NCI-H748 (cell line): ENCODE measurements around the gene TJP2.

ENCODE experiments used
- DNase-seq: peaks from one replicate; lab custom pipeline; 2025; ENCODE audit not compliant: unreplicated experiment; lab: John Stamatoyannopoulos, UW

The TJP2 gene

GRCh38 chr9:69222970-69223369 is 48.9 kb downstream of the TJP2 start:
- DNase-seq: no peak

DNA sequence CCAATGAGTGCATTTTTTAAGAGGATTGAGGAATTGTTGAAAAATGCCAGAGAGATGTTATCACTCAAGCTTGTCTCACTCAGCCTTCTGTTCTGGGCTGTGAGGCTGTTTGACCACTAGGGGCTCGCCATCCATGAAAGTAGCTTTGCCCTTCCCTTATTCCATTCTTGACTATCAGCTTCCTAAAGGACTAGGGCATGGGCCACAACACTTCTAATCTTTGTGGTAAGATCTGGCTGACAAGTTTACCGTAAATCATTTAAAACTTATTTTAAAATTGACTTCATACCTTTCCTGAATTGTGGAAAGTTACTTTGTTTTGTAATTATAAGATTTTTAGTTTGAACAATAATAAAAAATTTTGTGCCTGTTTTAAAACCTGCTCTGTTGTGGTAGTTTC is 49.5 kb downstream of the TJP2 start:
- DNase-seq: peak; percentile 43

GRCh38 chr9:69229367-69229766 is 55.3 kb downstream of the TJP2 start:
- no peak for DNase-seq

- no peak for DNase-seq
Measured at GRCh38 chr9:69232135-69232534, 58.1 kb downstream of the TJP2 start.

GRCh38 chr9:69234683-69235082 is 60.6 kb downstream of the TJP2 start:
- DNase-seq: no peak

GRCh38 chr9:69236188-69236587 is 62.1 kb downstream of the TJP2 start:
- DNase-seq: no peak

GRCh38 chr9:69237702-69238295 is 63.7 kb downstream of the TJP2 start:
- DNase-seq: no peak

DNA sequence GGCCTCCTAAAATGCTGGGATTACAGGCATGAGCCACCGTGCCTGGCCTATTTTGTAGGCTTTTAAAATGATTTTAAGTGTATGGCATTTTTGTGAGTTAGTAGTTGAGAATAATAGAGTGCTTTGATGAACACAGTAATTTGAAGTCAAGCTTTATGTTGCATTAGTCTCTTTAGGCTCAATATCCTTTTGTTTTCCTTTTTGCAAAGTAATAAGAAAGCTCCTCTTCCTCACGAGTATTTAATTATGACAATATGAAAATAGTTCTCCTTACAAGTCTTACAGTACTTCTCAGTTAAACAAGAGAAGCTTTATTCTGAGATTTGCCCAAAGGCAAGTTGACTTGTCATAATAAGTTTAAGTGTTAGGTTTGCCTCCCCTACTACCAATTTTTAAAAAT is 69.0 kb downstream of the TJP2 start:
- DNase-seq: no peak

- DNase-seq: no peak
Measured at GRCh38 chr9:69246629-69247028, 72.6 kb downstream of the TJP2 start.

DNA sequence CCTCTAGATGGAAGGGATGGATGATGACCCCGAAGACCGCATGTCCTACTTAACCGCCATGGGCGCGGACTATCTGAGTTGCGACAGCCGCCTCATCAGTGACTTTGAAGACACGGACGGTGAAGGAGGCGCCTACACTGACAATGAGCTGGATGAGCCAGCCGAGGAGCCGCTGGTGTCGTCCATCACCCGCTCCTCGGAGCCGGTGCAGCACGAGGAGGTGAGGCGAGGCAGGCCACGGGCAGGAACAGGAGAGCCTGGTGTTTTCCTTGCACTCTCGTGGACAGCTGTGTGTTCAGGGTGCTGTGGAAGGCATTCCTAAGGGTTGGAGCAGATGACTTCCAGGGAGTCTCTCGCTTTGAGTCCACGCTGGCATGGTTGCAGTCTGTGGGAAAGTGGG is 73.9 kb downstream of the TJP2 start:
- no peak for DNase-seq

- no peak for DNase-seq
Measured at GRCh38 chr9:69249337-69249736, 75.3 kb downstream of the TJP2 start.

DNA sequence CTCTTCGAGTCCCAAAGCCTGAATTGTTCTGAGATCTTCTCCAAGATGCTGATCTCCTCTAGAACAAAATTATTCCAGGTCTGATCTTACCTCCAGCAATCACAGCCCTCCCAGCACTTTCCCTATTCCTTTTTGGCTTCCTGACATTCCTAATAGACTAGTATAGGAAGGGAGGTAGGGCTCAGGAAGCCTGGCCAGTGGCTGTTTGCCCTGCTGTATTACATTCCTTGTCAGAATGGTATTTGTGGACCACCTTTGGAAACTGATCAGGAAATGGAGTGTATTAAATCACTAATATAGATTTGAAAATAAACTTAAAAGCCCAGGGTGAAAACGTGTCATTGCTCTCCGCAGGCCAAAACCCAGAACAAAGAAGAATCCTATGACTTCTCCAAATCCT is 76.6 kb downstream of the TJP2 start:
- DNase-seq: no peak

DNA sequence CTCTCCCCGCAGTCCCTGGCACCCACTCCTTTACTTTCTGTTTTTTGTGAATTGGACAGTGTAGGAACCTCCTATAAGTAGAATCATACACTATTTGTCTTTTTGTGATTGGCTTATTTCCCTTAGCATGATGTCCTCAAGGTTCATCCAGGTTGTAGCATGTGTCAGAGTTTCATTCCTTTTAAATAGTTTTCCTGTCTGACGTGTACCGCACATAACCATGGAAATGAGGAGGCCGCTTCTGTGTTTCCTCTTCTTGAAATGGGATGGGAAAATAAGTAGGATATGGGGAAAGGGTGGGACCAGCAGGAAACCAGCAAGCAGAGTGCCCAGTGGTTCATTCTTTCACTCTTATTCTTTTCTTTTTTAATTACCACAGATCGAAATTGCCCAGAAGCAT is 78.4 kb downstream of the TJP2 start:
- DNase-seq: no peak

GRCh38 chr9:69253057-69253456 is 79.0 kb downstream of the TJP2 start:
- no peak for DNase-seq

- DNase-seq: no peak
Measured at GRCh38 chr9:69254223-69254622, 80.1 kb downstream of the TJP2 start.

DNA sequence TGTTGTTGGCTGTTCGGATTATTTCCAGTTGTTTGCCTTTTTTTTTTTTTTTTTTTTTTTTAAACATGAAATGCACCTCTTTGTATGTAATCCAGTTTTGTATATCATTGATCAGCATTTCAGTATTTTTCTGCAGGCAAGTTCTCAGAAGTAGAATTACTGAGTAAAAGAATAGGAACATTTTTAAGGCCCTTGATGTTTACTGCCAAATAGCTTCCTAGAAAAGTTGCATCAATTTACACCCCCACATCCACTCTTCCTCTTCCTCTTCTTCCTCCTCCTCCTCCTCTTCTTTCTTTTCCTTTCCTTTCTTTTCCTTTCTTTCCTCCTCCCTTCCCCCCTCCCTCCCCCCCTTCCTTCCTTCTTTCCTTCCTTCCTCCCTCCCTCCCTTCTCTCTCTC is 81.5 kb downstream of the TJP2 start:
- DNase-seq: no peak

GRCh38 chr9:69258551-69258950 is 84.5 kb downstream of the TJP2 start:
- DNase-seq: no peak

- DNase-seq: no peak
Measured at GRCh38 chr9:69260161-69260560, 86.1 kb downstream of the TJP2 start.

DNA sequence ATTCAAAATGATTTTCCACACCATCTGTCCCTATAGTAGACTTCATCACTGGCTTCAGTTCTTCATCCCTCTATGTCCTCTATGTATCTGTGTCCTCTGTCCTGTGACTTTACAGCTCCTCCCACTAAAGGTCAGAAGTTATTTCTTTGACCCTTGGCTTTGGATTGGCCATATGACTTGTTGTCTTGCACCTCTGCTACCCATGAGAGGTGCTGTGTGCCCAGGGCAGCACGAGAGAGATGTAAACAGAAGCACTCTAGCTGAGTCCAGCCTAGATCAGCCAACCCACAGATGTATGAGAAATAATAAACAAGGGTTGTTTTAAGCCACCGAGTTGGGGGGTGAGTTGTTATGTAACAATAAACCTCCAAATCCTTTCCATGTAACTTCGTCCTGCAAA is 87.6 kb downstream of the TJP2 start:
- no peak for DNase-seq

- no peak for DNase-seq
Measured at GRCh38 chr9:69264526-69264925, 90.4 kb downstream of the TJP2 start.

GRCh38 chr9:69265891-69266290 is 91.8 kb downstream of the TJP2 start:
- no peak for DNase-seq

DNA sequence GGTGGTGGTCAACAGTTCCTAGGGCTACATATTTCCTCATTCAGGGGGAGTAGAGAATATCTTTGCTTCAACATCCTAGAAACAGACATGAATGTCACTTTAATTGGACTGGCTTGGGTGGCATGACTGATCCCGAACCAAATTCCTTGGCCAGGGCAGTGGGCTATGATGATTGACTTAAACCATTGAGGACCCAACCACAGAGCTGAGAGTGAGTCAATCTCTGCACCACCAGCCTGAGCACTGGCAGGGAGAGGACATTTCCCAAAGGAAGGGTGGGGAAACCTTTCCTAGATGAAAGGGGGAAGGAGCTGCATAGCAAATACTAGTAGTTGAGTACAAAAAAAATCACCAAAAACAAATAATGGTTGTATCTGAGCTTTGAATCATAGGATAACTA is 98.1 kb downstream of the TJP2 start:
- no peak for DNase-seq

DNA sequence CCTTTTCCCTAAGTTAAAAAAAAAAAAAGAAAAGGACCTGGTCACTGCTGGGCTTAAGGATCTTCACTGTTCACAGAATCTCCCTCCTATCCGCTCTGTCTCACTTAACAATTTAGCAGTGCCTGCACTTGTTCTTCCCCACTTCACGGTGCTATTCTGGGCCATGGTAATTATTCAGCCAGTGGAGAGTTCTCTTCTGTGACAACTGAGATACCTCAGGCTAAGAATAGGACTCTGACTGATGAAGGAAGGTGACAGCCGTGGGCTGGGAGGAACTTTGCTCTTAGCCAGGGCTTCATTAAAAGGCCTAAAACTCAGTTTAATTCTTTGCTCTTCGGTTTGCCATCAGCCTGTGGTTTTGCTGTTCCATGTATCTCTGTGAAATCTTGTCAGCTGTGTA is 99.1 kb downstream of the TJP2 start:
- DNase-seq: no peak

GRCh38 chr9:69276775-69277174 is 102.7 kb downstream of the TJP2 start:
- no peak for DNase-seq
